ENCODE data around the gene NBPF3.

- no peak for TF ChIP-seq POLR2A (IDR thresholded peaks at IDR 0.05)
- no peak for TF ChIP-seq EP300 (IDR thresholded peaks at IDR 0.05)
- TF ChIP-seq, protein P1, sequence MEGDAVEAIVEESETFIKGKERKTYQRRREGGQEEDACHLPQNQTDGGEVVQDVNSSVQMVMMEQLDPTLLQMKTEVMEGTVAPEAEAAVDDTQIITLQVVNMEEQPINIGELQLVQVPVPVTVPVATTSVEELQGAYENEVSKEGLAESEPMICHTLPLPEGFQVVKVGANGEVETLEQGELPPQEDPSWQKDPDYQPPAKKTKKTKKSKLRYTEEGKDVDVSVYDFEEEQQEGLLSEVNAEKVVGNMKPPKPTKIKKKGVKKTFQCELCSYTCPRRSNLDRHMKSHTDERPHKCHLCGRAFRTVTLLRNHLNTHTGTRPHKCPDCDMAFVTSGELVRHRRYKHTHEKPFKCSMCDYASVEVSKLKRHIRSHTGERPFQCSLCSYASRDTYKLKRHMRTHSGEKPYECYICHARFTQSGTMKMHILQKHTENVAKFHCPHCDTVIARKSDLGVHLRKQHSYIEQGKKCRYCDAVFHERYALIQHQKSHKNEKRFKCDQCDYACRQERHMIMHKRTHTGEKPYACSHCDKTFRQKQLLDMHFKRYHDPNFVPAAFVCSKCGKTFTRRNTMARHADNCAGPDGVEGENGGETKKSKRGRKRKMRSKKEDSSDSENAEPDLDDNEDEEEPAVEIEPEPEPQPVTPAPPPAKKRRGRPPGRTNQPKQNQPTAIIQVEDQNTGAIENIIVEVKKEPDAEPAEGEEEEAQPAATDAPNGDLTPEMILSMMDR (IDR thresholded peaks at IDR 0.05): no peak
These were observed 81.2 kb downstream of the NBPF3 start for GRCh38 chr1:21520899-21521716.
